Neural crest cell (in vitro differentiated cells): Measurements from ENCODE around the gene FUT7. TPM values are rescaled to one million over a fixed set of nuclear protein-coding genes. Genes with fewer than 3 reads are reported as not detected.
A peak's percentile ranks its signal among the peaks of the same experiment; 100 is the strongest.

Source experiments
- DNase-seq: peaks from one replicate; pipeline ENCODE4 v3.0.0; 2021; ENCODE audit warnings: low read depth, mixed read lengths, low spot score
- H3K27ac Mint-ChIP-seq: one replicate; pipeline ENCODE4 v1.8.0; 2021; ENCODE audit warnings: mild to moderate bottlenecking, mixed read lengths; ENCODE audit not compliant: unreplicated experiment
- H3K27me3 Mint-ChIP-seq: 2 replicates; pipeline ENCODE4 v1.8.0; 2021; ENCODE audit warnings: low read depth, mild to moderate bottlenecking, mixed read lengths
- H3K36me3 Mint-ChIP-seq: 2 replicates; pipeline ENCODE4 v1.8.0; 2021; ENCODE audit warnings: low read depth, mild to moderate bottlenecking, mixed read lengths
- H3K4me1 Mint-ChIP-seq: 2 replicates; pipeline ENCODE4 v1.8.0; 2021; ENCODE audit warnings: mixed read lengths
- H3K4me3 Mint-ChIP-seq: one replicate; pipeline ENCODE4 v1.8.0; 2021; ENCODE audit warnings: mild to moderate bottlenecking, mixed read lengths
- H3K9me3 Mint-ChIP-seq: 2 replicates; pipeline ENCODE4 v1.8.0; 2021; ENCODE audit warnings: mixed read lengths
- total RNA-seq: library from RNA; stranded (reverse); gene quantifications from 2 replicates; pipeline ENCODE4 v1.2.1, GENCODE V29; 2021
- TF ChIP-seq, protein P1 (sequence below): fragments of 200-600 bp; sonication (generic); conservative IDR thresholded peaks from 2 replicates; pipeline ENCODE4 v1.5.0; 2021; ENCODE audit warnings: antibody characterized with exemption, mild to moderate bottlenecking

The FUT7 gene
- total RNA-seq, 1 donor from 2014 or later: not detected

DNA sequence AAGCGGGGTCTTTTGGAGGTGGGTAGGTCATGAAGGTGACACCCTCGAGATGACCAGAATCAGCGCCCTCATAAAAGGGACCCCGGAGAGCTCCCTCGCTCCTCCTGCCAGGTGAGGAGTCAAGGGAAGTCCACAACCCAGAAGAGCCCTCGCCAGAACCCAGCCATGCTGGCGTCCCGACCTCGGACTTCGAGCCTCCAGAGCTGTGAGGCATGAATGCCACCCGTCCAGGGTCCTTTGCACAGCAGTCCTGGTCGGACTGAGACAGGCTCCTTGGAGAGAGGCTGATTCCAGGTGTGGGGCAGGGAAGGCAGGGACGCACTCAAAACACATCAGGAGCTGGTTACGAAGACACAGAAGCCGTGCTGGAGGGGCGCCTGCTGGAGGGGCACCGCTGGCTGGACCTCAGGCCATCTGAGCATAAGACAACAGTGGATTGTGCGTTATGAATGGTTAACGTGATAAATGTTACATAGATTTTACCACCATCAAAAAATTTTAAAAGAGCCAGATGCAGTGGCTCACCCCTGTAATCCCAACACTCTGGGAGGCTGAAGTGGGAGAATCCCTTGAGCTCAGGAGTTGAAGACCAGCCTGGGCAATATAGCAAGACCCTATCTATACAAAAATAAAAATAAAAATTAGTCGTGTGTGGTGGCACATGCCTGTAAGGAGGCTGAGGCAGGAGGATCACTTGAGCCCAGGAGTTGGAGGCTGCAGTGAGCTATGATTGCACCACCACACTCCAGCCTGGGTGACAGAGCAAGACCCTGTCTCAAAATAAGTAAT is 29.8 kb downstream of the FUT7 start:
- no peaks in the 10 kb centered on the region for H3K36me3 Mint-ChIP-seq
- H3K27me3 Mint-ChIP-seq: peaks cover 8% of the 10 kb centered on the region
- no peaks in the 10 kb centered on the region for H3K9me3 Mint-ChIP-seq
- H3K4me1 Mint-ChIP-seq: peaks cover 8% of the 10 kb centered on the region
- TF ChIP-seq, protein P1, sequence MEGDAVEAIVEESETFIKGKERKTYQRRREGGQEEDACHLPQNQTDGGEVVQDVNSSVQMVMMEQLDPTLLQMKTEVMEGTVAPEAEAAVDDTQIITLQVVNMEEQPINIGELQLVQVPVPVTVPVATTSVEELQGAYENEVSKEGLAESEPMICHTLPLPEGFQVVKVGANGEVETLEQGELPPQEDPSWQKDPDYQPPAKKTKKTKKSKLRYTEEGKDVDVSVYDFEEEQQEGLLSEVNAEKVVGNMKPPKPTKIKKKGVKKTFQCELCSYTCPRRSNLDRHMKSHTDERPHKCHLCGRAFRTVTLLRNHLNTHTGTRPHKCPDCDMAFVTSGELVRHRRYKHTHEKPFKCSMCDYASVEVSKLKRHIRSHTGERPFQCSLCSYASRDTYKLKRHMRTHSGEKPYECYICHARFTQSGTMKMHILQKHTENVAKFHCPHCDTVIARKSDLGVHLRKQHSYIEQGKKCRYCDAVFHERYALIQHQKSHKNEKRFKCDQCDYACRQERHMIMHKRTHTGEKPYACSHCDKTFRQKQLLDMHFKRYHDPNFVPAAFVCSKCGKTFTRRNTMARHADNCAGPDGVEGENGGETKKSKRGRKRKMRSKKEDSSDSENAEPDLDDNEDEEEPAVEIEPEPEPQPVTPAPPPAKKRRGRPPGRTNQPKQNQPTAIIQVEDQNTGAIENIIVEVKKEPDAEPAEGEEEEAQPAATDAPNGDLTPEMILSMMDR: no peak
- H3K4me3 Mint-ChIP-seq: no peak overlapping the region
- DNase-seq: no peak
- no peak overlapping the region for H3K27ac Mint-ChIP-seq

DNA sequence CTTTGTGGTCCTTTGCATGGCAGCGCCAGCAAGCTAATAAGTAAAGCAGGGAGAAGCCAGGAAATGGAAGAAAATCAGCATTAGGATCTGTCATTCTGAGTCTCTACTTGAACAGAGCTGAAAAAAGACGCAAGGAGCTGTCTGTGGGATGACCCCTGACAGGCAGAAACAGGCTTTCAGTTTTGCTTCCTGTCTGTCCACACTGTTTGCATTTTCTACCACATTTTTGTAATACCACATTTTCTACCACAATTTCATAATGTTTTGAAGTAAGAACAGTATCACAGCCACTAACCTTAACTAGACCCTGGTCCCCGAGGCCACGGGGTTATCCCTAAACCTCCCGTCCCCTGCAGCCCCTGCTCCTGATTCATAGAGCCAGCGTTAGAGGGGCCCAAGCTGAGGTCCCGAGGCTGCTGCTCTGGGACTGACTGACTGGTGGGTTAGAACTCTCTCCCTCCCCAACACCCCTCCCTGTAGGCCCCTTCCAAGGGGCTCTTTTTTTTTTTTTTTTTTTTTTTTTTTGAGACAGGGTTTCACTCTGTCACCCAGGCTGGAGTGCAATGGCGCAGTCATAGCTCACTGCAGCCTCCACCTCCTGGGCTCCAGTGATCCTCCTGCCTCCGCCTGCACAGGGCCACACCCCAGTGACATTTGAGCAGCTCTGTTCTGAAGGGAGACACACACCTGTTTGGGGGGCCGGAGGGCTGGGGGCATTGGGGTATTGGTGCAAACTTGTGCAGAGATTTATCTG is 31.5 kb downstream of the FUT7 start:
- H3K27me3 Mint-ChIP-seq: peaks cover 11% of the 10 kb centered on the region
- TF ChIP-seq, protein P1: no peak
- peaks cover 8% of the 10 kb centered on the region for H3K4me1 Mint-ChIP-seq
- DNase-seq: no peak
- H3K4me3 Mint-ChIP-seq: peak overlapping the region; percentile 57
- no peak overlapping the region for H3K27ac Mint-ChIP-seq
- no peaks in the 10 kb centered on the region for H3K36me3 Mint-ChIP-seq
- no peaks in the 10 kb centered on the region for H3K9me3 Mint-ChIP-seq

DNA sequence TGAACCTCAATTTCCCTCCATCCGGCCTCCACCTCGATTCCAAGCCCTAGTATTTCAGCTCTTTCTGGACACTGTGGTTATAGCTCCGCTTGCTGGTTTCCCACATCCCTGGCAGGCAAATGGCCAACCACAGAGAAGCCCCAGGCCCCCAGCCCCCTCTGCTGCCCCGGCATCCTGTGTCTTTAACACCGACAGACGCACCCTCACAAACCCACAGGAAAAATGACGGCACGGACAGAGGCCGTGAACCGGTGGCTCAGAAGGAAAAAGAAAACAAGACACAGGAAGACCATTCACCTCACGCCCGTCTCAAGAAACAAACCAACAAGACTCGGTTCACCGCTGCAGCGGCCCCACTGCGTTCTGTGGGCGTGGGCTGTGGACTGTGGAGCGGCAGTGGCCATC is 34.1 kb downstream of the FUT7 start:
- no peak overlapping the region for H3K27ac Mint-ChIP-seq
- H3K27me3 Mint-ChIP-seq: peaks cover 11% of the 10 kb centered on the region
- TF ChIP-seq, protein P1: no peak
- H3K9me3 Mint-ChIP-seq: no peaks in the 10 kb centered on the region
- H3K4me3 Mint-ChIP-seq: peak overlapping the region; percentile 69
- no peak for DNase-seq
- peaks cover 8% of the 10 kb centered on the region for H3K4me1 Mint-ChIP-seq
- H3K36me3 Mint-ChIP-seq: no peaks in the 10 kb centered on the region

DNA sequence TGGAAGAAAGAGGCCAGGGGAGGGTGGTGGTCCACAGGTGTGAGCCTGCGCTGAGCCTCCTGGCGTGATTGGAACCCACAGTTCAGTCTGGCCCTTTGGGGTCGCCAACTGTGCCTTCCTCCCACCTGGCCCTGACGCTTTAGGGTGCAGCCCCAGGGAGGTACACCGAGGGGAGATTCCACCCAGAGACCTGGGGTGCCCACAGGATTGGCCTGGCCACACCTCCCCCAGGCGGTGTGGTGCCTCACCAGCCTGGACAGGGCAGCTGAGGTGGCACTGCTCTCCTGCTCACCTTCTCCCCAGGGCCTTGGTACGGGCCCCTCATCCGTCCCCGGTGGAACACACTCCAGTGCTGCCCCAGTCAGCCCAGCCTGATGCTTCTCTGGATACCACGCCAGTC is 34.5 kb downstream of the FUT7 start:
- no peaks in the 10 kb centered on the region for H3K9me3 Mint-ChIP-seq
- H3K4me1 Mint-ChIP-seq: peaks cover 8% of the 10 kb centered on the region
- TF ChIP-seq, protein P1: no peak
- no peaks in the 10 kb centered on the region for H3K36me3 Mint-ChIP-seq
- DNase-seq: no peak
- H3K27me3 Mint-ChIP-seq: peaks cover 11% of the 10 kb centered on the region
- H3K27ac Mint-ChIP-seq: no peak overlapping the region
- peak overlapping the region; percentile 69 for H3K4me3 Mint-ChIP-seq

DNA sequence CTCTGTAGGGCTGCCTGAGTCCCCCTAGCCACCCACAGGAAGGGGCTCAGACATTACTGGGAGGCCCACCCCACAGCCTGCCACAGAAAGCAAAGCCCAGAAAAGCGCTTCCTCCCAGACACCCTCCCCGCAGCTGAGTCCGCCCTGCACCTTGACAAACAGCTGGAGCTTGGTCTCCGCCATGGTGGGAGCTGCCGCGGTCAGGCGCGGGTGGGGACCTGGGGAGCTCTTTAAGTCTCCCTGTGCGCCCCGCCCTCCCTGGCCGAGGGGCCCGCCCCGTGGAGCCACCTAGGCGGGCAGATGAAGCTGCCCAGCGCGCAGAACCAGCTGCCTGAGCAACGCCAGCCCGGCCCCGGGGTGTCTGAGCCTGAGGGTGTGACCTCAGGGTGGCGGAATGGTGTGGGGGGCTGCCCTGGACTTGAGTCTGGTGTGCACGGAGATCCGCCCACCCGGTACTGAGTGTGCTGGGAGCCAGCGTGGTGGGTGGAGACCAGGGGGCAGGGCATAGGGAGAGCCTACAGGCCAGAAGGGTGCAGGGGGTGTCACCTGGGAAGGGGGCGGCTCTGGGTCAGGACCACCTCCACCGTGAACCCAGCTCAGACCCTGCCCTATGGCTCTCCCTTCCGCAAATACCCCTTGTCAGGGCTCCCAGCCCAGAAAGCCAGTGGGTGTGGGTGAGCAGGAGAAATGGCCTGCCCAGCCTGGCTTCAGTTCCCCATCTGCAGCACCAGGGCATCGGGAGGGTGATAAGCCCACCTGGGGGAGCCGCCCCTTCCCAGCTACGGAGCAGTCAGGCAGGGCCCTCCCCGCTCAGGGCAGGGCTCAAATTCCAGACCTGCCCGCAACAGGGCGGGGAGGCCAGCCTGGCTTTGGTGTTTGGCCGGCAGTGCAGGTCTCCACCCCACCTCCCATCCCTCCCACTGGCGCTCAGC is 35.3 kb downstream of the FUT7 start, which contains the start of gene CLIC3:
Gene CLIC3, minus strand, starts transcription at position 208 of the 932 bp plus-strand sequence. Its CDS starts 25 bp downstream, at position 183.
- TF ChIP-seq, protein P1: no peak
- Mint-ChIP-seq H3K4me3 (no peak within 1 kb of the TSS), H3K4me1 (peaks cover 8% of the 10 kb centered on the region), H3K27me3 (peaks cover 11% of the 10 kb centered on the region), H3K36me3 (no peaks in the 10 kb centered on the region), H3K27ac (no peak within 1 kb of the TSS), H3K9me3 (no peaks in the 10 kb centered on the region)
- DNase-seq: no peak
